ENCODE results near the gene CACNA1D. TPM values are rescaled to one million over a fixed set of nuclear protein-coding genes. Genes with fewer than 3 reads are reported as not detected.
"Not testable (repeated sequence)": the region's sequence is repeated elsewhere in the genome, so short reads cannot be mapped to it uniquely, and the experiment has no call there.

Gene CACNA1D
- total RNA-seq, 2 donors from 2014 or later, result 0.68 to 1.5 TPM

DNA sequence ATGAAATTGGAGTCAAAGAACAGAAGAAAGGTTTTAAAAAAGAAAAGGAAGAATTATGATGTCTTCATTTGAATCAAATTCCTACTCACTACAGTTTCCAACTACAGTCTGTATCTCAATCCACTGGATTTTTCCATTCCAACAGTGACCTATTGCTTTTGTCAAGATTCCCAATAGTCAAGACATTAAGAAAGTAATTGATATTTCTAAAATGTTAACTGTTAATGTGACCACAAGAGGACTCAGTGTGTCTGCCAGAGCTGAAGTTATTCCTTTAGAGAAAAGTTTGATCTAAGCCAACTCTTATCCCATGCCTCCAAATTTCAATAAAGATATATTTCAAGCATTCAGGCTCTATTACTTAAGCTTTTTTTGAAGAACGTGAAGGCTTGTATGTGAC lies 163.2 kb downstream of the CACNA1D start:
- ATAC-seq (ENCODE audit: insufficient number of reproducible peaks, low FRiP score, low read depth), result no peak
- TF ChIP-seq, protein P1, sequence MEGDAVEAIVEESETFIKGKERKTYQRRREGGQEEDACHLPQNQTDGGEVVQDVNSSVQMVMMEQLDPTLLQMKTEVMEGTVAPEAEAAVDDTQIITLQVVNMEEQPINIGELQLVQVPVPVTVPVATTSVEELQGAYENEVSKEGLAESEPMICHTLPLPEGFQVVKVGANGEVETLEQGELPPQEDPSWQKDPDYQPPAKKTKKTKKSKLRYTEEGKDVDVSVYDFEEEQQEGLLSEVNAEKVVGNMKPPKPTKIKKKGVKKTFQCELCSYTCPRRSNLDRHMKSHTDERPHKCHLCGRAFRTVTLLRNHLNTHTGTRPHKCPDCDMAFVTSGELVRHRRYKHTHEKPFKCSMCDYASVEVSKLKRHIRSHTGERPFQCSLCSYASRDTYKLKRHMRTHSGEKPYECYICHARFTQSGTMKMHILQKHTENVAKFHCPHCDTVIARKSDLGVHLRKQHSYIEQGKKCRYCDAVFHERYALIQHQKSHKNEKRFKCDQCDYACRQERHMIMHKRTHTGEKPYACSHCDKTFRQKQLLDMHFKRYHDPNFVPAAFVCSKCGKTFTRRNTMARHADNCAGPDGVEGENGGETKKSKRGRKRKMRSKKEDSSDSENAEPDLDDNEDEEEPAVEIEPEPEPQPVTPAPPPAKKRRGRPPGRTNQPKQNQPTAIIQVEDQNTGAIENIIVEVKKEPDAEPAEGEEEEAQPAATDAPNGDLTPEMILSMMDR (IDR thresholded peaks at IDR 0.05), result no peak
- Histone ChIP-seq H3K27ac (no peak overlapping the region), H3K4me1 (ENCODE audit: control insufficient read depth in 1 of 2, low read depth in 2 of 2) (no peaks in the 10 kb centered on the region), H3K36me3 (no peaks in the 10 kb centered on the region), H3K4me3 (no peak overlapping the region), H3K27me3 (replicated peaks; ENCODE audit: insufficient read depth) (no peaks in the 10 kb centered on the region), H3K9me3 (no peaks in the 10 kb centered on the region)
- no peak for DNase-seq (ENCODE audit: low spot score)

DNA sequence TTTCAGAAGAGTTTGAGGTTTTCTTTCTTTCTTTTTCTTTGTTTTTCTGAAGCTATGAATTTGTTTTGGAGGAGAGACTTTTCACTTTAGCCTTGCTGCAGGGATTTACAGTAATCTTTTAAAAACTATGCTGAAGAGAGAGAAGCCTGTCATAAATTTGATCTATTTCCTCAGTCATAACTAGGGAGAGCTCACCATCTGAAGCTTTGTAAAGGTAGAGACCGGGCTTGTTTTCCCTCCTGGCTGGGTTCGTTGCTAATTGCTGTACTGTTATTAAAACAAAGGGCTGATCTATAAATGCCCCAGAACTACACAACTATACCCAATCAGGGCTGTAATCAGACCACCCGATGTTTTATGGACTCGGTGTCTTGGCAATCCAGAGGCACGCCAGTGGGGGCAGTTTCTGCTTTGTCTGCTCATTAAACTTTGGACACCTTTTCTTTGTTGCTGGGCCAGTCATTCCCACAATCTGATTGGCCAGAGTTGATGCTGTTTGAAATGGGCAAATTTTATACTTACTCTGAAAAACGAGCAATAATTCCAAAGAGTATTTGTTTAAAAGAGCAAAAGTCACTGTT lies 164.3 kb downstream of the CACNA1D start:
- H3K27ac ChIP-seq, result no peak overlapping the region
- no peak for DNase-seq (ENCODE audit: low spot score)
- no peaks in the 10 kb centered on the region for H3K4me1 ChIP-seq (ENCODE audit: control insufficient read depth in 1 of 2, low read depth in 2 of 2)
- no peak for ATAC-seq (ENCODE audit: insufficient number of reproducible peaks, low FRiP score, low read depth)
- no peaks in the 10 kb centered on the region for H3K27me3 ChIP-seq (replicated peaks; ENCODE audit: insufficient read depth)
- TF ChIP-seq, protein P1 (IDR thresholded peaks at IDR 0.05), result no peak
- H3K4me3 ChIP-seq, result no peak overlapping the region
- H3K36me3 ChIP-seq, result no peaks in the 10 kb centered on the region
- H3K9me3 ChIP-seq, result no peaks in the 10 kb centered on the region

DNA sequence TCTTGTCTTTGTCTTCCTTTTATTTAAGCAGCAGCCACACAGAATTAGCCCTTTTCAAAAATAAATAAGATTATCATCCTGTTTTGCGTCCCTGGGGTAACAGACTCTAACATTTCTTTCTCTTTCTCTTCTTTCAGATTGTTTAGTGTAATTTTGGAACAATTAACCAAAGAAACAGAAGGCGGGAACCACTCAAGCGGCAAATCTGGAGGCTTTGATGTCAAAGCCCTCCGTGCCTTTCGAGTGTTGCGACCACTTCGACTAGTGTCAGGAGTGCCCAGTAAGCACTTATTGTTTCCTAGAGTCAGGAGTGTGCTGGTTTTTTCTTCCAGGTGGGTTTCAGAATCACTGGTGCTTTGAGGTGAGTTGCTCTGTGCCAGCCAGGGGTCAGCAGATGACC lies 165.6 kb downstream of the CACNA1D start:
- Histone ChIP-seq H3K4me3 (no peak overlapping the region), H3K9me3 (no peaks in the 10 kb centered on the region), H3K36me3 (no peaks in the 10 kb centered on the region), H3K27ac (no peak overlapping the region), H3K4me1 (ENCODE audit: control insufficient read depth in 1 of 2, low read depth in 2 of 2) (no peaks in the 10 kb centered on the region), H3K27me3 (replicated peaks; ENCODE audit: insufficient read depth) (no peaks in the 10 kb centered on the region)
- ATAC-seq (ENCODE audit: insufficient number of reproducible peaks, low FRiP score, low read depth) (no peak), DNase-seq (ENCODE audit: low spot score) (no peak)
- TF ChIP-seq, protein P1 (IDR thresholded peaks at IDR 0.05), result no peak

DNA sequence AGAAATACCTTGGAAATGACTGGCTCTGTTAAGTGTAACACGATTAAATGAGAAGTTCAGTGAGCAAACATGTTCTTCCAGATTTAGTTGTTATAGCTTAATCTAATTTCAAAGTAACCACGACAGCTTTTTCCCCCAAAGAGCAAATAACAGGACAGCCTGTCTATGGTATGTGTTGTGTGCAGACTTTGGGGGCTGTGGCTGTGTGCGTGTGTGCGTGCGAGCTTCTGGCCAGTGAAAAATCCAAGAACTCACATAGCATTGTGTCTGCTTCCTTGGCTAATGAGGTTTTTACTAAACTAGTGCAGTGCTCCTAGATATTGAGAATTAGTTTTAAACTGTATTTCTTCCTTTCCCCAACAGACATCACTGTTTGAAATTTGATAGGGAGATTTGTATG lies 167.1 kb downstream of the CACNA1D start:
- Histone ChIP-seq H3K27ac (no peak overlapping the region), H3K4me1 (ENCODE audit: control insufficient read depth in 1 of 2, low read depth in 2 of 2) (no peaks in the 10 kb centered on the region), H3K9me3 (no peaks in the 10 kb centered on the region), H3K36me3 (no peaks in the 10 kb centered on the region), H3K27me3 (replicated peaks; ENCODE audit: insufficient read depth) (no peaks in the 10 kb centered on the region), H3K4me3 (no peak overlapping the region)
- ATAC-seq (ENCODE audit: insufficient number of reproducible peaks, low FRiP score, low read depth) (no peak), DNase-seq (ENCODE audit: low spot score) (no peak)
- TF ChIP-seq, protein P1 (IDR thresholded peaks at IDR 0.05), result no peak

DNA sequence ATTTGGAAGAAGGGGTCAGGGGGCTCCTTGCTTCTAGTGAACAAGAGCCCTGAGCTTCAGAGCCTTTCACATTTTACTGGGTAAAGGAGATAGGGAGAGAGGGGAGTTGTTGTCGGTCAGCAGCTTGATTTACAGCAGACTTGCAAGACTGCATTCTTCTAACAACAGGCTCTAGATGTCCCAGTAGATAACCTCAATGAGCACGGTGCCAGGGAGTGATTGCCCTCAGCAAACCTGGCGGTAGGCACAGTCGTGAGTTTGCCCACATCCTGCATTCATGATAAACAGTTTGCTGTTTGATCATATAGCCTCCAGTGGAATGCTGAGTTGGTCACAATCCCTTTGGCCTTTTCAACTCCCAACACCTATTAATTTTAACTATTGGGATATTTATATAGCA lies 170.4 kb downstream of the CACNA1D start:
- not testable (repeated sequence) for H3K27ac ChIP-seq; H3K9me3 ChIP-seq; H3K4me1 ChIP-seq (ENCODE audit: control insufficient read depth in 1 of 2, low read depth in 2 of 2); ATAC-seq (ENCODE audit: insufficient number of reproducible peaks, low FRiP score, low read depth); H3K27me3 ChIP-seq (replicated peaks; ENCODE audit: insufficient read depth); DNase-seq (ENCODE audit: low spot score); H3K4me3 ChIP-seq; H3K36me3 ChIP-seq

Measured in thoracic aorta (tissue), 2 donors.